Muscle layer of colon (tissue), 2 donors: ENCODE results near the gene CKM.

Experiments used
- H3K27ac ChIP-seq: one replicate; pipeline ENCODE4 v1.7.0; 2013; ENCODE audit warnings: low read depth, mild to moderate bottlenecking, low read length, moderate library complexity
- H3K27me3 ChIP-seq, 2 donors: one replicate each; pipeline ENCODE4 v1.7.0; 2013; ENCODE audit warnings: low read length in 2 of 2, mild to moderate bottlenecking in 2 of 2; ENCODE audit not compliant: insufficient read depth in 2 of 2, control insufficient read depth in 1 of 2
- H3K36me3 ChIP-seq: one replicate; pipeline ENCODE4 v1.7.0; 2013; ENCODE audit warnings: mild to moderate bottlenecking, low read length; ENCODE audit not compliant: insufficient read depth
- H3K4me1 ChIP-seq: one replicate; pipeline ENCODE4 v1.7.0; 2013; ENCODE audit warnings: mild to moderate bottlenecking, low read length; ENCODE audit not compliant: insufficient read depth
- H3K4me3 ChIP-seq, 2 donors: one replicate each; pipeline ENCODE4 v1.7.0; 2013; ENCODE audit warnings: low read length in 2 of 2, low read depth in 1 of 2, mild to moderate bottlenecking in 1 of 2, moderate library complexity in 1 of 2
- H3K9ac ChIP-seq: one replicate; pipeline ENCODE4 v1.7.0; 2013; ENCODE audit warnings: low read length
- H3K9me3 ChIP-seq: one replicate; pipeline ENCODE4 v1.7.0; 2013; ENCODE audit warnings: mild to moderate bottlenecking, low read length
- donor health status: abdominal sarcoma.
- donor health status: Adenocarcinoma of cecum.

The CKM gene

DNA sequence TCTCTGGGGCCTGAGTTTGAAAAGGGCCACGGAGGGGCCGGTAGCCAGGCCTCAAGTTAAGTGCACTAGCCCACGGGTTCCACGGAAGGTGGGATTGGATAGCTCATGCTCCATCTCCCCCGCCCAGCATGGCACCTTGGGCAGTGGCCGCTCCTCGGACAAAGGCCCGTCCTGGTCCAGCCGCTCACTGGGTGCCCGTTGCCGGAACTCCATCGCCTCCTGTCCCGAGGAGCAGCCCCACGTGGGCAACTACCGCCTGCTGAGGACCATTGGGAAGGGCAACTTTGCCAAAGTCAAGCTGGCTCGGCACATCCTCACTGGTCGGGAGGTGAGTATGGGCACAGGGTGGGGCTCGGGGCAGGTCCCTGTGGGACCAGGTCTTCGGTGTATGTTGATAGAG, 63.8 kb downstream of the CKM start:
- peaks cover 2% of the 10 kb centered on the region for H3K4me1 ChIP-seq
- H3K36me3 ChIP-seq: peaks cover 6% of the 10 kb centered on the region
- H3K9me3 ChIP-seq: no peaks in the 10 kb centered on the region
- no peak overlapping the region for H3K9ac ChIP-seq
- H3K27me3 ChIP-seq: no peaks in the 10 kb centered on the region
- H3K4me3 ChIP-seq: no peak overlapping the region
- H3K27ac ChIP-seq: no peak overlapping the region

DNA sequence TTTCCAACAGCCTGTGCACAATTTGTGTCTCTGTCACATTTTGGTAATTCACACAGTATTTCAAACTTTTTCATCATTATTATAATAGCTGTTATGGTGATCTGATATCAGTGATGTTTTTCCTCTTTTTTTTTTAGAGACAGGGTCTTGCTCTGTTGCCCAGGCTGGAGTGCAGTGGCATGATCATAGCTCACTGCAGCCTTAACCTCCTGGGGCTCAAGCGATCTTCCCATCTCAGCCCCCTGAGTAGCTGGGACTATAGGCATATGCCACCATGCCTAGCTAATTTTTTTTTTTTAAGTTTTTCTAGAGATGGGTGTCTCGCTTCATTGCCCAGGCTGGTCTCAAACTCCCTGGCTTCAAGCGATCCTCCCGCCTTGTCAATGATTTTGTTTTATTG, 65.8 kb downstream of the CKM start:
- Histone ChIP-seq H3K4me3 (no peak overlapping the region), H3K4me1 (peaks cover 20% of the 10 kb centered on the region), H3K27me3 (no peaks in the 10 kb centered on the region), H3K9me3 (no peaks in the 10 kb centered on the region), H3K36me3 (peaks cover 6% of the 10 kb centered on the region), H3K27ac (no peak overlapping the region), H3K9ac (no peak overlapping the region)
